Neuronal stem cell (in vitro differentiated cells): ENCODE measurements around the gene DDC.

ENCODE experiments used
- DNase-seq: peaks from one replicate; pipeline ENCODE4 v3.0.0-alpha.2; 2013; ENCODE audit warnings: low spot score
- H2AFZ ChIP-seq: one replicate; pipeline ENCODE4 v1.6.1; 2013; ENCODE audit warnings: mild to moderate bottlenecking, low read length, inconsistent platforms
- H2AK5ac ChIP-seq: 2 replicates; pipeline ENCODE4 v1.6.1; 2013; ENCODE audit warnings: low read depth, mild to moderate bottlenecking, inconsistent platforms, low read length, moderate library complexity, mixed read lengths
- H2BK120ac ChIP-seq: 2 replicates; pipeline ENCODE4 v1.6.1; 2013; ENCODE audit warnings: low read depth, mild to moderate bottlenecking, inconsistent platforms, low read length, moderate library complexity, mixed read lengths
- H2BK12ac ChIP-seq: one replicate; pipeline ENCODE4 v1.6.1; 2013; ENCODE audit warnings: low read length, inconsistent platforms
- H2BK15ac ChIP-seq: 2 replicates; pipeline ENCODE4 v1.6.1; 2013; ENCODE audit warnings: mild to moderate bottlenecking, low read length, inconsistent platforms, mixed read lengths
- H2BK5ac ChIP-seq: one replicate; pipeline ENCODE4 v1.6.1; 2013; ENCODE audit warnings: inconsistent platforms, mild to moderate bottlenecking, low read length, moderate library complexity
- H3K14ac ChIP-seq: one replicate; pipeline ENCODE4 v1.6.1; 2013; ENCODE audit warnings: low read length, inconsistent platforms
- H3K18ac ChIP-seq: 2 replicates; pipeline ENCODE4 v1.6.1; 2013; ENCODE audit warnings: low read length, inconsistent platforms
- H3K23ac ChIP-seq: 2 replicates; pipeline ENCODE4 v1.6.1; 2013; ENCODE audit warnings: low read depth, mild to moderate bottlenecking, mixed read lengths, low read length, inconsistent platforms; ENCODE audit not compliant: poor library complexity
- H3K27ac ChIP-seq: replicated peaks from 3 replicates; pipeline ENCODE4 v1.5.1; 2013; ENCODE audit warnings: low read length, inconsistent platforms
- H3K27me3 ChIP-seq, 3 experiments: 2 replicates each; pipeline ENCODE4 v1.6.1; 2013; ENCODE audit warnings: low read length in 3 of 3, mild to moderate bottlenecking in 2 of 3, inconsistent platforms in 1 of 3, low read depth in 1 of 3, mixed read lengths in 1 of 3, moderate library complexity in 1 of 3; ENCODE audit not compliant: control insufficient read depth in 3 of 3, insufficient read depth in 3 of 3
- H3K36me3 ChIP-seq, 2 donors: replicated peaks in 1 of 2; 2 replicates each; pipeline ENCODE4 v1.6.1; 2013; ENCODE audit warnings: low read length in 2 of 2; ENCODE audit not compliant: control insufficient read depth in 2 of 2, insufficient read depth in 2 of 2
- H3K4ac ChIP-seq: 2 replicates; pipeline ENCODE4 v1.6.1; 2013; ENCODE audit warnings: inconsistent platforms, mild to moderate bottlenecking, low read length, moderate library complexity
- H3K4me1 ChIP-seq, 2 donors: 1 replicate in 1 of 2; 2 replicates in 1 of 2; pipeline ENCODE4 v1.6.1; 2013; ENCODE audit warnings: low read length in 2 of 2, low read depth in 1 of 2; ENCODE audit not compliant: control insufficient read depth in 2 of 2, insufficient read depth in 1 of 2
- H3K4me2 ChIP-seq: one replicate; pipeline ENCODE4 v1.6.1; 2013; ENCODE audit warnings: mild to moderate bottlenecking, low read length, inconsistent platforms; ENCODE audit not compliant: insufficient read depth, poor library complexity, severe bottlenecking
- H3K4me3 ChIP-seq, 2 donors: 2 replicates each; pipeline ENCODE4 v1.5.1; 2013; ENCODE audit warnings: low read length in 2 of 2, mild to moderate bottlenecking in 2 of 2, inconsistent platforms in 1 of 2, moderate library complexity in 1 of 2
- H3K79me1 ChIP-seq: one replicate; pipeline ENCODE4 v1.6.1; 2013; ENCODE audit warnings: low read depth, mild to moderate bottlenecking, inconsistent platforms, low read length, moderate library complexity
- H3K9ac ChIP-seq: one replicate; pipeline ENCODE4 v1.6.1; 2013; ENCODE audit warnings: mild to moderate bottlenecking, low read depth, low read length, inconsistent platforms; ENCODE audit not compliant: poor library complexity
- H3K9me3 ChIP-seq, 2 donors: replicated peaks in 1 of 2; 2 replicates each; pipeline versions ENCODE3 to v1.6.1; 2013; ENCODE audit warnings: low read length in 2 of 2, mild to moderate bottlenecking in 2 of 2, inconsistent platforms in 1 of 2, low read depth in 1 of 2, mixed read lengths in 1 of 2, moderate library complexity in 1 of 2; ENCODE audit not compliant: control insufficient read depth in 2 of 2, insufficient read depth in 1 of 2
- H4K8ac ChIP-seq: one replicate; pipeline ENCODE4 v1.6.1; 2013; ENCODE audit warnings: low read depth, mild to moderate bottlenecking, inconsistent platforms, low read length, moderate library complexity
- H4K91ac ChIP-seq: one replicate; pipeline ENCODE4 v1.6.1; 2013; ENCODE audit warnings: low read length, low read depth, mild to moderate bottlenecking, inconsistent platforms; ENCODE audit not compliant: poor library complexity
- WGBS, 2 donors: extraction: QIAGEN DNeasy Blood & Tissue Kit; methylation state at CpG; one replicate each; pipeline ENCODE4 v1.1.7; 2013; ENCODE audit warnings: missing lambda C conversion rate in 2 of 2, mixed read lengths in 1 of 2; ENCODE audit not compliant: insufficient read length in 2 of 2, insufficient replicate concordance in 1 of 2; ENCODE audit errors: extremely low coverage in 2 of 2; 5-methylcytosine and 5-hydroxymethylcytosine counted together

The DDC gene

DNA sequence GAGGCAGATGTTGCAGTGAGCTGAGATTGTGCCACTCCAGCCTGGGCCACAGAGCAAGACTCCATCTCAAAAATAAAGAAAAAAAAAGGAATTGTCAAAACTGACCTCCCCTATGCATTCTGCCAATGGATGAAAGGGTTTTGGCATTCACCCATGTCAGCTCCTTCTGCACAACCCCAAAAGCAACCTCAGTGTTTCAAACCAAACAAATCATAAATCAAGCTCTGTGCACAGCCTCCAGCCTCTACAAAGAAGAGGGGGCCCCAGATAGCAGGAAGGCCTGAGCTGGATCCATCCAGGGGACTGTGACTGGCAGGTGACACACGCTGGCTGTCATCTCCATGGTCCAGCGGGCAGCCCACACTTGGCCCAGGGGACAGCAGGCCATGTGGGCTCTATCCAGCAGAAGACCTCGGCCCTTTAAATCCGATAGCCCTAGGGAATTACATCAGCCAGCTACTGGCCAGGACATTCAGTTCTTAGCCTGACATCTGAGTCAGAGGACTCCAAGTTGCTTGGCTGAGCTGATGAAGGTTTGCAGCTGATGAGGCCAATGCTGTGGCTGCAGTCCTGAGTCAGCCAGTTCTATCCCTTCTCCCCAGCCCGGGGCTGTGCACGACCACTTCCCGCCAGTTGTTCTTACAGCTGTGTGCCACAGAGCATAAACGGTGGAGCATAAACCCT lies 63.1 kb downstream of the DDC start:
- Histone ChIP-seq H2BK5ac (no peak overlapping the region), H3K9ac (no peak overlapping the region), H3K79me1 (no peaks in the 10 kb centered on the region), H4K91ac (no peak overlapping the region), H2BK15ac (no peak overlapping the region), H2BK12ac (no peak overlapping the region), H3K23ac (no peak overlapping the region), H3K9me3 (peaks cover 0 to 2% of the 10 kb centered on the region in 2 donors), H3K4ac (no peak overlapping the region), H3K18ac (no peak overlapping the region), H3K27me3 (no peaks in the 10 kb centered on the region), H2AK5ac (no peak overlapping the region), H3K4me3 (no peak overlapping the region), H4K8ac (no peak overlapping the region), H3K27ac (no peak overlapping the region), H3K14ac (no peak overlapping the region), H2AFZ (no peak overlapping the region), H3K36me3 (no peaks in the 10 kb centered on the region), H3K4me1 (no peaks in the 10 kb centered on the region), H3K4me2 (no peak overlapping the region), H2BK120ac (no peak overlapping the region)
- WGBS, 2 donors: no CpG with 5 or more reads among the region's 8 CpGs
- no peak for DNase-seq

GRCh38 chr7:50499092-50499491 lies 66.1 kb downstream of the DDC start:
- Histone ChIP-seq H2BK120ac (no peak overlapping the region), H2AFZ (no peak overlapping the region)
- WGBS, 2 donors: no CpG with 5 or more reads among the region's 6 CpGs

DNA sequence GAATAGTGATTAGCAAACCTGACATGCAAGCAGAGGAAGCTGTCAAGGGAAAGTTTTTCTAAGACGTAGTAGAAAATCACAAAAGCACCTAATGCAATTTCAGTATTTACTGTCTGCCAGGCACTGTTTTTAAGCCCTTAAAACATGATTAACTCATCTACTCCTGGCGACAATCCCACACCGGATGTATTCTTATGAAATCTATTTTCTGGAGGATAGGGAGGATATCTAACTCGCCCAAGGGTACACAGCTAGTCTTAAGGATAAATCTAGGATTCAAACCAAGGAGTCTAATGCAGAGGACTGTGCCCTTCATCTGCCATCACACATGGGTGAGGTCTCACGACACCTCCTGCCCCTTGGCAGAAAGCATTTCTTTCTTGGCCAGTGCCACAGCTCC lies 67.2 kb downstream of the DDC start:
- H3K4me1 ChIP-seq: no peaks in the 10 kb centered on the region
- H3K4me2 ChIP-seq: no peak overlapping the region
- H4K91ac ChIP-seq: no peak overlapping the region
- no peak overlapping the region for H2BK120ac ChIP-seq
- H4K8ac ChIP-seq: no peak overlapping the region
- peaks cover 0 to 5% (median 0%) of the 10 kb centered on the region in 3 experiments for H3K27me3 ChIP-seq
- H3K9ac ChIP-seq: no peak overlapping the region
- no peak overlapping the region for H3K4ac ChIP-seq
- no peaks in the 10 kb centered on the region for H3K79me1 ChIP-seq
- H3K14ac ChIP-seq: no peak overlapping the region
- no peak overlapping the region for H2AK5ac ChIP-seq
- DNase-seq: no peak
- H3K18ac ChIP-seq: no peak overlapping the region
- H3K23ac ChIP-seq: no peak overlapping the region
- H2BK15ac ChIP-seq: no peak overlapping the region
- no peak overlapping the region for H3K27ac ChIP-seq
- peaks cover 0 to 2% of the 10 kb centered on the region in 2 donors for H3K9me3 ChIP-seq
- no peak overlapping the region for H3K4me3 ChIP-seq
- no peak overlapping the region for H2BK12ac ChIP-seq
- H2AFZ ChIP-seq: no peak overlapping the region
- H2BK5ac ChIP-seq: no peak overlapping the region
- no peaks in the 10 kb centered on the region for H3K36me3 ChIP-seq
- no CpG with 5 or more reads among the region's 5 CpGs for whole genome bisulfite sequencing, 2 donors

More at GRCh38 chr7:50499092-50499491, 66.1 kb downstream of the DDC start:
- Histone ChIP-seq H2BK12ac (no peak overlapping the region), H3K4me2 (no peak overlapping the region), H2AK5ac (no peak overlapping the region), H3K36me3 (no peaks in the 10 kb centered on the region), H3K27me3 (peaks cover 0 to 5% (median 0%) of the 10 kb centered on the region in 3 experiments), H3K4ac (no peak overlapping the region), H3K4me3 (no peak overlapping the region), H3K9ac (peak overlapping the region; percentile 39), H2BK5ac (no peak overlapping the region), H4K8ac (no peak overlapping the region), H3K18ac (no peak overlapping the region), H3K23ac (no peak overlapping the region), H3K4me1 (no peaks in the 10 kb centered on the region), H3K27ac (no peak overlapping the region), H2BK15ac (no peak overlapping the region), H4K91ac (no peak overlapping the region), H3K9me3 (peaks cover 0 to 2% of the 10 kb centered on the region in 2 donors), H3K79me1 (no peaks in the 10 kb centered on the region), H3K14ac (peak overlapping the region; percentile 21)
- DNase-seq: no peak

GRCh38 chr7:50497068-50497642 lies 68.0 kb downstream of the DDC start:
- H3K27ac ChIP-seq: no peak overlapping the region
- H3K79me1 ChIP-seq: no peaks in the 10 kb centered on the region

More at GRCh38 chr7:50497068-50497642, 68.0 kb downstream of the DDC start:
- peaks cover 0 to 5% (median 0%) of the 10 kb centered on the region in 3 experiments for H3K27me3 ChIP-seq
- H3K4me2 ChIP-seq: no peak overlapping the region
- no peak overlapping the region for H2BK120ac ChIP-seq
- H3K14ac ChIP-seq: no peak overlapping the region
- no peaks in the 10 kb centered on the region for H3K4me1 ChIP-seq
- H3K18ac ChIP-seq: no peak overlapping the region
- no peak overlapping the region for H2AK5ac ChIP-seq
- H4K91ac ChIP-seq: no peak overlapping the region
- H2AFZ ChIP-seq: no peak overlapping the region
- no peak overlapping the region for H3K9ac ChIP-seq
- DNase-seq: no peak
- WGBS, 2 donors: no CpG with 5 or more reads among the region's 8 CpGs
- no peak overlapping the region for H3K4me3 ChIP-seq
- H2BK5ac ChIP-seq: no peak overlapping the region
- H3K9me3 ChIP-seq: peaks cover 0 to 2% of the 10 kb centered on the region in 2 donors
- H2BK12ac ChIP-seq: no peak overlapping the region
- no peak overlapping the region for H2BK15ac ChIP-seq
- no peaks in the 10 kb centered on the region for H3K36me3 ChIP-seq
- no peak overlapping the region for H3K23ac ChIP-seq
- H4K8ac ChIP-seq: no peak overlapping the region
- H3K4ac ChIP-seq: no peak overlapping the region
